Upper lobe of right lung (tissue), 1 donor: ENCODE data around the gene OR5M8. TPM values are rescaled to one million over a fixed set of nuclear protein-coding genes. Genes with fewer than 3 reads are reported as not detected.

Source experiments
- ATAC-seq: fragments of 200-7000 bp; cut with Tn5 transposase; one replicate; pipeline ENCODE4 v1.9.1; 2020; ENCODE audit warnings: mild to moderate bottlenecking, moderate library complexity
- DNase-seq: peaks from one replicate; pipeline ENCODE4 v3.0.0-alpha.2; 2020
- H3K27ac ChIP-seq: fragments of 200-600 bp; one replicate; pipeline ENCODE4 v1.8.0; 2022
- H3K27me3 ChIP-seq: fragments of 200-600 bp; one replicate; pipeline ENCODE4 v1.8.0; 2022; ENCODE audit warnings: mild to moderate bottlenecking
- H3K36me3 ChIP-seq: fragments of 200-600 bp; one replicate; pipeline ENCODE4 v1.8.0; 2022
- H3K4me1 ChIP-seq: fragments of 200-600 bp; one replicate; pipeline ENCODE4 v1.8.0; 2022
- H3K4me3 ChIP-seq: fragments of 200-600 bp; one replicate; pipeline ENCODE4 v1.8.0; 2022; ENCODE audit warnings: mild to moderate bottlenecking
- H3K9me3 ChIP-seq: fragments of 200-600 bp; one replicate; pipeline ENCODE4 v1.8.0; 2022
- CTCF ChIP-seq: fragments of 200-600 bp; IDR thresholded peaks from one replicate; pipeline ENCODE4 v1.8.0; 2022; ENCODE audit warnings: antibody characterized with exemption
- intact Hi-C: fragments of 100-400 bp; cut with DNase I; formaldehyde crosslinking; loops from one replicate; pipeline ENCODE4 v1.11.0; 2022
- long read RNA-seq: library from polyadenylated mRNA; unstranded; transcript quantifications from one replicate; pipeline ENCODE4 v2.0.0, GENCODE V29; 2021
- total RNA-seq: library from RNA; stranded (reverse); fragmentation: NEBNext Ultra II Directional; extraction: Animal tissue kit (Norgen Biotek cat#: 25700); gene quantifications from one replicate; pipeline ENCODE4 v1.2.1, GENCODE V29; 2021
- donor health status: DM: no; HTN: yes; CAD: no; lungs with severe emphysema.

The OR5M8 gene
- not detected for total RNA-seq
- long read RNA-seq = 0 reads

GRCh38 chr11:56491270-56491669 is at the start of gene OR5M8:
TSS of gene OR5M8 (minus strand) at chr11:56491370. CDS start at chr11:56491370, 0 bp downstream.
- Histone ChIP-seq H3K4me3 (no peak within 1 kb of the TSS), H3K9me3 (no peaks in the 10 kb centered on the region), H3K27ac (no peak within 1 kb of the TSS), H3K36me3 (no peaks in the 10 kb centered on the region), H3K27me3 (no peaks in the 10 kb centered on the region), H3K4me1 (no peaks in the 10 kb centered on the region)
- TF ChIP-seq CTCF = no peak
- intact Hi-C loops = no loop called here
- ATAC-seq = no peak
- no peak for DNase-seq

DNA sequence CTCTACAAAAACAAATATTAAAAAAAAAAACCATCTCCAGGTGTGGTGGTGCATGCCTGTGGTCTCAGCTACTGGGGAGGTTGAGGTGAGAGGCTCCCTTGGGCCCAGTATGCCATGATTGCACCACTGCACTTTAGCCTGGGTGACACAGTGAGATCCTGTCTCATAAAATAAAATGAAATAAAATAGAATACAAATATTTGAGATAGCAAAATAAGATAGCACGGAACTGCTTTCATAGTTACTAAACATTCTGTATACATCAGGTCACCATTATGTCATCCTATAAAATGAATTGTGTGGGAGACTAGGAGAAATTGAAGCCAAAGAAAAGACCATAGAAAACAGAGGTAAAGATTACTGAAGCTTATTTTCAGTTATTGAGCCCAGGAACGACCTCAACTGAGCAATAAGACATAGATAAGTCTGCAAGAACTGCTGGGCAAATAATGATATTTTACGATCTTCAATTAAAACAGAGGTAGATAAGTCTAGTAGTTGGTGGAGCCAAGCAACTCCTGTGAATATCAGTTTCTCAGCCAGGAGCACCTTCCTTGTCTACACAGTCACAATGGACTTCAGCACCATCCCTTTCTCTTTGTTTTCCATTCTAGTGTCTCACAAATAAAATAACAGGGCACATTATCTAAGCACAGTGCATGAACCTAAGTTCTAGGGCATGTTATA is 42.0 kb upstream of the OR5M8 start:
- Histone ChIP-seq H3K27ac (no peak overlapping the region), H3K9me3 (no peaks in the 10 kb centered on the region), H3K4me1 (no peaks in the 10 kb centered on the region), H3K4me3 (no peak overlapping the region), H3K36me3 (no peaks in the 10 kb centered on the region), H3K27me3 (no peaks in the 10 kb centered on the region)
- intact Hi-C loops = no loop called here
- DNase-seq (no peak), ATAC-seq (no peak)
- TF ChIP-seq CTCF = no peak

GRCh38 chr11:56531856-56532255 is 40.7 kb upstream of the OR5M8 start:
- Histone ChIP-seq H3K36me3 (no peaks in the 10 kb centered on the region), H3K27me3 (no peaks in the 10 kb centered on the region), H3K9me3 (no peaks in the 10 kb centered on the region), H3K4me1 (no peaks in the 10 kb centered on the region), H3K27ac (no peak overlapping the region), H3K4me3 (no peak overlapping the region)
- DNase-seq (no peak), ATAC-seq (no peak)
- intact Hi-C loops = no loop called here
- no peak for TF ChIP-seq CTCF

DNA sequence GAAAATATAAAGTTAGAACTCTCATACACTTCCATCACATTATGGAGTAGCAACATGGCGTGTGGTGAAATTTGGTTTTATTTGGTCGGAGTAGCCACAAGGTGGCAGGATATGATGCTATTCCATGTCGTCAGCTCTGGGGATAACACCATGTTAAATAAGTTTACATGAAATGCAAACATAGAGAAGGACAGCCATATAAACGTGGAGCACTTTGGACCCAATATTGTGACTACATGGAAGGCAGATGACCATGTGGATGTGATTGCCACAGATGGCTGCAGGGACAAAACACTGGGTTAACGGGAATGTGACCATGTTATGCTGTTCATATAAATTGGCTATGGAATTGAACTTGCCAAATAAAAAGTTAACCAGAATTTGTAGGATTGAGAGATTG is 30.8 kb upstream of the OR5M8 start:
- intact Hi-C loops = no loop called here
- Histone ChIP-seq H3K27ac (no peak overlapping the region), H3K4me3 (no peak overlapping the region), H3K4me1 (no peaks in the 10 kb centered on the region), H3K36me3 (no peaks in the 10 kb centered on the region), H3K9me3 (no peaks in the 10 kb centered on the region), H3K27me3 (no peaks in the 10 kb centered on the region)
- DNase-seq (no peak), ATAC-seq (no peak)
- no peak for TF ChIP-seq CTCF

DNA sequence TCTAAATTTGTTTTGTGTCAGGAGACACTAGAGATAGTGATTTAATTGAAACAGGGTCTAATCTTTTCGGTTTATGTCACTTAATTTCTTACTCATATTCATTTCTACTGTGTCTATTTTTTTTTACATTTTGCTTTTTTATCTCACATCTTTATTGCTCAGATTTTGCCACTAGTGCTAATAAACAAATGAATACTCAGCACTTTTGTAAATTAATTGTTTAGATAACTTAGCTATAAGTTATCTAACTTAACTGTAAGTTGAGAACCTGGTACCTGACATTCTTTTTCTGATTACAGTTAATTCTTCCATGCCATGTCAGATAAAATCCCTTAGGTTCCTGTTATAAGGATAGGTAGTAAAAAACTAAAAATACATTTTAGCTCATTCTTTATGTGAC is 22.1 kb upstream of the OR5M8 start:
- no peak overlapping the region for H3K27ac ChIP-seq
- H3K4me3 ChIP-seq = no peak overlapping the region
- no peak for DNase-seq
- ATAC-seq = no peak
- no peaks in the 10 kb centered on the region for H3K9me3 ChIP-seq
- H3K4me1 ChIP-seq = no peaks in the 10 kb centered on the region
- H3K27me3 ChIP-seq = no peaks in the 10 kb centered on the region
- intact Hi-C loops = no loop called here
- H3K36me3 ChIP-seq = no peaks in the 10 kb centered on the region
- TF ChIP-seq CTCF = no peak

DNA sequence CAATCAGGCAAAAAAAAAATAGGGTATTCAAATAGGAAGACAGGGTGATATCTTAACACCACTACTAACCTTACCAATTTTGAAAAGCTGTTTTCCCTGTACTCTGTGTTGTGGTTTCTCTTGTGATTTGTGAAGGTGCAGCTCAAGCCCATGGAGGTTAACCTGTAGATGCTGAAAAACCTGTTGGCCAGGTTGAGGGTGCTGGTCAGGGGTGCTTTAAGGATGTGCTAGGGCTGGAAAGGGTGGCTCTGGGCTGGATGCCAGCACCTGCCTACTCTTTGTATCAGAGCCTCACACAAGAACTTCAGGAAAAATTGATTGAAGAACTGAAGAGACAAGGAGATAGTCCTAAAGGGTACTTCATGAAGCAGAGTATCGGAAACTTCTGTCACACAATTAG is 18.3 kb upstream of the OR5M8 start:
- no peak for DNase-seq
- no peak for TF ChIP-seq CTCF
- intact Hi-C loops = no loop called here
- no peak overlapping the region for H3K4me3 ChIP-seq
- H3K27ac ChIP-seq = no peak overlapping the region
- H3K36me3 ChIP-seq = no peaks in the 10 kb centered on the region
- no peaks in the 10 kb centered on the region for H3K4me1 ChIP-seq
- no peaks in the 10 kb centered on the region for H3K27me3 ChIP-seq
- no peak for ATAC-seq
- no peaks in the 10 kb centered on the region for H3K9me3 ChIP-seq
